CD4-positive, alpha-beta T cell treated with Interleukin-15 for 1 hour (primary cell): ENCODE measurements around the gene APOB.

Experiments
- DNase-seq: peaks from one replicate; pipeline ENCODE4 v3.0.0-alpha.2; 2020

Gene APOB, protein sequence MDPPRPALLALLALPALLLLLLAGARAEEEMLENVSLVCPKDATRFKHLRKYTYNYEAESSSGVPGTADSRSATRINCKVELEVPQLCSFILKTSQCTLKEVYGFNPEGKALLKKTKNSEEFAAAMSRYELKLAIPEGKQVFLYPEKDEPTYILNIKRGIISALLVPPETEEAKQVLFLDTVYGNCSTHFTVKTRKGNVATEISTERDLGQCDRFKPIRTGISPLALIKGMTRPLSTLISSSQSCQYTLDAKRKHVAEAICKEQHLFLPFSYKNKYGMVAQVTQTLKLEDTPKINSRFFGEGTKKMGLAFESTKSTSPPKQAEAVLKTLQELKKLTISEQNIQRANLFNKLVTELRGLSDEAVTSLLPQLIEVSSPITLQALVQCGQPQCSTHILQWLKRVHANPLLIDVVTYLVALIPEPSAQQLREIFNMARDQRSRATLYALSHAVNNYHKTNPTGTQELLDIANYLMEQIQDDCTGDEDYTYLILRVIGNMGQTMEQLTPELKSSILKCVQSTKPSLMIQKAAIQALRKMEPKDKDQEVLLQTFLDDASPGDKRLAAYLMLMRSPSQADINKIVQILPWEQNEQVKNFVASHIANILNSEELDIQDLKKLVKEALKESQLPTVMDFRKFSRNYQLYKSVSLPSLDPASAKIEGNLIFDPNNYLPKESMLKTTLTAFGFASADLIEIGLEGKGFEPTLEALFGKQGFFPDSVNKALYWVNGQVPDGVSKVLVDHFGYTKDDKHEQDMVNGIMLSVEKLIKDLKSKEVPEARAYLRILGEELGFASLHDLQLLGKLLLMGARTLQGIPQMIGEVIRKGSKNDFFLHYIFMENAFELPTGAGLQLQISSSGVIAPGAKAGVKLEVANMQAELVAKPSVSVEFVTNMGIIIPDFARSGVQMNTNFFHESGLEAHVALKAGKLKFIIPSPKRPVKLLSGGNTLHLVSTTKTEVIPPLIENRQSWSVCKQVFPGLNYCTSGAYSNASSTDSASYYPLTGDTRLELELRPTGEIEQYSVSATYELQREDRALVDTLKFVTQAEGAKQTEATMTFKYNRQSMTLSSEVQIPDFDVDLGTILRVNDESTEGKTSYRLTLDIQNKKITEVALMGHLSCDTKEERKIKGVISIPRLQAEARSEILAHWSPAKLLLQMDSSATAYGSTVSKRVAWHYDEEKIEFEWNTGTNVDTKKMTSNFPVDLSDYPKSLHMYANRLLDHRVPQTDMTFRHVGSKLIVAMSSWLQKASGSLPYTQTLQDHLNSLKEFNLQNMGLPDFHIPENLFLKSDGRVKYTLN (N-terminal part only)

GRCh38 chr2:21043744-21044532, at the start of gene APOB:
Gene APOB, minus strand, starts transcription at chr2:21044073. Its CDS starts 128 bp downstream, at chr2:21043945.
- DNase-seq = no peak

DNA sequence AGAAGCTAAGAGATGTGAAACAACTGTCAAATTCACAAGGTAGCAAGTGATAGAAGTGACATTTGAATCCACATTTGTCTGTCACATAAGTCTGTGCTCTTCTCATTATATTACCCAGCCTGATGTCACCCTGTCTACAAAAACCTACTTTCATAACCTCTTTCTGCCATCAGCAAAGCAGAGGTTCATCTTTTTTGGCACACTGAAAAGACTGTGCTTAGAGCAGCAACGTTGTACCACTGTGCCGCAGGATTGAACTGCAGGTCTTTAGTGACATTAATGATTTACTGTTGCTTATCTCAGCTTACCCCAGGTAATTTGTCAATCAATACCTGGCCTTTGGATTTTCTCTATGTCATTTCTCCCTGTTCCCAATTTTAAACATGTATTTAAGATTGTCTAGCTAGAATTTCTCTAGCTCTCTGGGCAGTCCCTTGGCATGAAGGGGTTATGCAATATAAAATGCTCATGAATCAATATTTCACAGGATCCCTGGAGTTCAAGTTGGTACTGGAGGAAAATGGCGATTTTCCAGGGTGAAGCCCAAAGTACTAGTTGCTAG, 48.5 kb upstream of the APOB start:
- DNase-seq = no peak

- no peak for DNase-seq
Measured at GRCh38 chr2:21084401-21084800, 40.5 kb upstream of the APOB start.

- no peak for DNase-seq
Measured at GRCh38 chr2:21083482-21083881, 39.6 kb upstream of the APOB start.

DNA sequence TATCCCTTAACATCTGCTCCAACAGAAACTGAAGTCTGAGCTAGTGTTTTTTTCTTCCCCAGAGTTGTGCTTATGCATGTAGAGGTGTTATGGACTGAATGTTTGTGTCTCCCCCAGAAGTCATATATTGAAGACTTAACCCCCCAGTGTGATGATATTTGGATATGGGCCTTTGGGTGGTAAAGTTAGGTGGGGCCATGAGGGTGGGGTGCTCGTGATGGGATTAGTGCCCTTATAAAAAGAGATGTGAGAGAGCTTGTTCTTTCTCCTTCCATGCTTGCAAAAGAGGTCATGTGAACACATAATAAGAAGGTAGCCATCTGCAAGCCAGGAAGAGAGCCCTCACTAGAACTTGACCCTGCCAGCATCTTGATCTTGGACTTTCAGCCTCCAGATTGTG, 34.4 kb upstream of the APOB start:
- no peak for DNase-seq

GRCh38 chr2:21072477-21073242, 28.8 kb upstream of the APOB start:
- no peak for DNase-seq

- DNase-seq = no peak
Measured at GRCh38 chr2:21070341-21071257, 26.7 kb upstream of the APOB start.

- no peak for DNase-seq
Measured at GRCh38 chr2:21069746-21070340, 26.0 kb upstream of the APOB start.

GRCh38 chr2:21067859-21068537, 24.1 kb upstream of the APOB start:
- DNase-seq = no peak

DNA sequence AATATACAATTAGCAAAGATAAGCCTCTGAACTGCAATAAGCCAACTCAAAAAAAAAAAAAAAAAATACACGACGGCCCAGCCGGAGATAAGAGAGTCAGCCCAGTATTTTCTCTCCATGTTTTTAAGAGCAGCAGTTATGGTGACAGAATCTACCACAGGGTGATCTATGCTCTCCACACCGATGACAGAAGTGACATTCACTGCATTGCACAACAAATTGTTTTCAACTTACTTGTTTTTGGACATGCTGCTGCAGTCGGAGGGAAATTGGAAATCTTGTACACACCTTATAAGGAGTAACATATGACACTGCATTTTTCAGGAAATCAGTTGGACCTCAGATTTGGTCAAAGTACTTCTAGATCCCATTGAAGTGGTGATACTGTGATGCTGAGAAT, 23.3 kb upstream of the APOB start:
- DNase-seq = no peak

- no peak for DNase-seq
Measured at GRCh38 chr2:21059885-21060610, 16.2 kb upstream of the APOB start.

- DNase-seq = no peak
Measured at GRCh38 chr2:21057097-21057496, 13.2 kb upstream of the APOB start.

GRCh38 chr2:21055879-21056790, 12.3 kb upstream of the APOB start:
- no peak for DNase-seq

- DNase-seq = no peak
Measured at GRCh38 chr2:21055451-21055850, 11.6 kb upstream of the APOB start.

DNA sequence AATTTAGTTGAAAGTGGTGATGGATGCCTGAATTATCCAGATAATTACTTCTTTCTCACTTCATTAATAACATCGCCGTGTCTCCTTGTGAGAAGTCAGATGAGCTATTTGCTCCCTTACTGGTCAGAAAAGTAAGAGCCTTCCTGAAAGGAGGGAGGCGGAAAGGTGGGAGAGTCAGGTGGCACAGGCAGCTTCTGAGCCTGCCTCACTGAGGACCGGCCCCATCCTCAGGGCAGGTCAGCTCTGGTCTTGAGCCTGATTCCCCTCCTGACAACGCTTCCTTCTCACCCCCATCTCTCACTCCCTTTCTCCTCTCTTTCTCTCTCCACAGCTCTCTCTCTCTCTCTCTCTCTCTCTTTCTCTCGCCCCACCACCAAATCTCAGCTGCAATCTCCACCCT, 10.1 kb upstream of the APOB start:
- no peak for DNase-seq

DNA sequence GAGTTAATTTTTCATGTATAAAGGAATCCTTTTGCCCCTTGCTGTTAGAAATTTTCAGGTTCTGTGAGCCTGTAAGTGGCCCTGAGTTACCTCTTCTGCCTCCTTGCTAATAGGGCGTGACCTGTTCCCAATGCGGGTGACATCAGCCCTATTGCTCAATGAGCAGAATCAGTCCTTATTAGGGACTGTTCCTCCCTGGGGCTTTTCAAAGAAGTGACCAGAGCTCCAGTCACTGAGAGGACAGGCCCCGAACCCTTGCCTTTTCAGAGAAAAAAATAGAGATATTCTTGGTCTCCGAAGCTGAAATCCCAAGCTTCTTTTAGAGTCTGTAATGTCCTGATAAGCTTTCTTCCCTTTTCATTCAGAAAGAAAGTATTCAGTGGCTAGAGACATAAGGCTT, 8.2 kb upstream of the APOB start:
- DNase-seq = no peak

GRCh38 chr2:21050164-21050563, 6.3 kb upstream of the APOB start:
- no peak for DNase-seq
